BJ (cell line): ENCODE measurements around the gene SMIM41. TPM values are rescaled to one million over a fixed set of nuclear protein-coding genes. Genes with fewer than 3 reads are reported as not detected.
A peak's percentile ranks its signal among the peaks of the same experiment; 100 is the strongest.

Experiments
- CTCF ChIA-PET: fragments of 350-600 bp; formaldehyde crosslinking; extraction: SDS; loops from one replicate; lab custom pipeline; 2021; ENCODE audit warnings: antibody characterized with exemption, inconsistent platforms; lab: Yijun Ruan, JAX
- POLR2A ChIA-PET: fragments of 300-600 bp; sonication (Branson Sonifier 250); formaldehyde crosslinking; extraction: SDS; loops from one replicate; lab custom pipeline; 2021; ENCODE audit warnings: antibody characterized with exemption; lab: Charles Lee
- DNase-seq: peaks from one replicate; pipeline ENCODE4 v3.0.0-alpha.2; 2011; ENCODE audit warnings: low read depth
- H3K27me3 ChIP-seq: 2 replicates; pipeline ENCODE4 v1.6.0; 2011; ENCODE audit warnings: low read length; ENCODE audit not compliant: control insufficient read depth, insufficient read depth
- H3K36me3 ChIP-seq: 2 replicates; pipeline ENCODE4 v1.5.1; 2011; ENCODE audit warnings: low read length; ENCODE audit not compliant: control insufficient read depth, insufficient read depth
- H3K4me3 ChIP-seq: 2 replicates; pipeline ENCODE4 v1.5.1; 2011; ENCODE audit warnings: low read depth, mild to moderate bottlenecking, control low read depth, low read length
- CTCF ChIP-seq: IDR thresholded peaks from 2 replicates; pipeline ENCODE4 v1.5.1; 2011; ENCODE audit warnings: low read depth, mild to moderate bottlenecking, control low read depth, inconsistent platforms, low read length, moderate library complexity; ENCODE audit not compliant: insufficient read depth
- polyA plus RNA-seq: library from polyadenylated mRNA; depleted of rRNA; stranded (reverse); fragments of >200 nt; gene quantifications from 2 replicates; pipeline ENCODE4 v1.2.3, GENCODE V29; 2011

The SMIM41 gene
- polyA plus RNA-seq, 1 experiment: not detected

- DNase-seq: peak; percentile 40
- no peak overlapping the region for H3K4me3 ChIP-seq
- H3K36me3 ChIP-seq: peaks cover 21% of the 10 kb centered on the region
- POLR2A ChIA-PET: interaction anchor here (0.8 to 1.1 kb wide), 2 partner anchors 9 to 22 kb away, joined by 3 to 7 read pairs; no protein-coding TSS in a partner anchor
- CTCF ChIA-PET: interaction anchor here (1.0 to 25.8 kb wide), 3 partner anchors 10 to 63 kb away, joined by 3 to 974 read pairs (median 15); no protein-coding TSS in a partner anchor
- no peaks in the 10 kb centered on the region for H3K27me3 ChIP-seq
- TF ChIP-seq CTCF: no peak
Measured at GRCh38 chr12:52073531-52074381, 5.7 kb upstream of the SMIM41 start.

GRCh38 chr12:52074971-52075724 is 4.4 kb upstream of the SMIM41 start:
- CTCF ChIA-PET: interaction anchor here (1.2 to 25.8 kb wide), 3 partner anchors 8 to 71 kb away, joined by 3 to 974 read pairs (median 15); no protein-coding TSS in a partner anchor
- no peak for DNase-seq
- Histone ChIP-seq H3K4me3 (no peak overlapping the region), H3K27me3 (no peaks in the 10 kb centered on the region), H3K36me3 (peaks cover 21% of the 10 kb centered on the region)
- POLR2A ChIA-PET: no interaction called here
- no peak for TF ChIP-seq CTCF

GRCh38 chr12:52076811-52077210 is 2.7 kb upstream of the SMIM41 start:
- no peak for TF ChIP-seq CTCF
- POLR2A ChIA-PET: interaction anchor here (0.6 kb wide), 1 partner anchor 49 kb away, joined by 3 read pairs; no protein-coding TSS in a partner anchor
- CTCF ChIA-PET: interaction anchor here (25.8 kb wide), 1 partner anchor 47 kb away, joined by 974 read pairs; no protein-coding TSS in a partner anchor
- no peak for DNase-seq
- H3K4me3 ChIP-seq: no peak overlapping the region
- H3K27me3 ChIP-seq: no peaks in the 10 kb centered on the region
- peaks cover 21% of the 10 kb centered on the region for H3K36me3 ChIP-seq

GRCh38 chr12:52078276-52078675 is 1.2 kb upstream of the SMIM41 start:
- no peak for TF ChIP-seq CTCF
- no peak overlapping the region for H3K4me3 ChIP-seq
- no peak for DNase-seq
- CTCF ChIA-PET: interaction anchor here (1.0 to 25.8 kb wide), 3 partner anchors 9 to 49 kb away, joined by 3 to 974 read pairs (median 9); partner anchors contain the start of gene ATG101
- POLR2A ChIA-PET: no interaction called here
- peaks cover 19% of the 10 kb centered on the region for H3K36me3 ChIP-seq
- no peaks in the 10 kb centered on the region for H3K27me3 ChIP-seq
